HepG2 (cell line): ENCODE data around the gene UBAC2. TPM values are rescaled to one million over a fixed set of nuclear protein-coding genes. Genes with fewer than 3 reads are reported as not detected.

Source experiments
- BRCA1 ChIP-seq: sonication (generic); formaldehyde crosslinking; IDR thresholded peaks from 2 replicates; pipeline ENCODE4 v1.4.0; 2020; ENCODE audit warnings: missing genetic modification reagents
- ERF ChIP-seq: IDR thresholded peaks from 2 replicates; pipeline ENCODE4 v1.6.1; 2018; ENCODE audit warnings: missing biosample characterization, missing genetic modification reagents
- GLMP ChIP-seq: sonication (generic); formaldehyde crosslinking; IDR thresholded peaks from 2 replicates; pipeline ENCODE4 v1.9.0; 2021; ENCODE audit warnings: missing genetic modification reagents, mild to moderate bottlenecking, borderline replicate concordance
- HDAC1 ChIP-seq: sonication (generic); formaldehyde crosslinking; IDR thresholded peaks from 2 replicates; pipeline ENCODE4 v1.5.1; 2020; ENCODE audit warnings: mild to moderate bottlenecking, missing genetic modification reagents
- MED8 ChIP-seq: sonication (generic); formaldehyde crosslinking; IDR thresholded peaks from 2 replicates; pipeline ENCODE4 v1.8.1; 2023; ENCODE audit warnings: mild to moderate bottlenecking, missing genetic modification reagents; ENCODE audit not compliant: insufficient replicate concordance
- MEIS2 ChIP-seq: sonication (generic); formaldehyde crosslinking; IDR thresholded peaks from 2 replicates; pipeline ENCODE4 v1.9.0; 2021; ENCODE audit warnings: mild to moderate bottlenecking, missing genetic modification reagents
- MIXL1 ChIP-seq: IDR thresholded peaks from 2 replicates; pipeline ENCODE4 v1.6.1; 2016
- TOE1 ChIP-seq: sonication (generic); formaldehyde crosslinking; IDR thresholded peaks from 2 replicates; pipeline ENCODE4 v1.4.0; 2020; ENCODE audit warnings: mild to moderate bottlenecking, missing genetic modification reagents
- ZC3H4 ChIP-seq: sonication (generic); formaldehyde crosslinking; IDR thresholded peaks from 2 replicates; pipeline ENCODE4 v1.4.0; 2020; ENCODE audit warnings: missing genetic modification reagents, borderline replicate concordance
- ZFP62 ChIP-seq: sonication (generic); formaldehyde crosslinking; IDR thresholded peaks from 2 replicates; pipeline ENCODE4 v1.4.0; 2020; ENCODE audit warnings: missing genetic modification reagents
- ZNF292 ChIP-seq: sonication (generic); formaldehyde crosslinking; IDR thresholded peaks from 2 replicates; pipeline ENCODE4 v1.8.1; 2022; ENCODE audit warnings: mild to moderate bottlenecking, low read depth, missing genetic modification reagents, borderline replicate concordance
- ZNF382 ChIP-seq: sonication (generic); formaldehyde crosslinking; IDR thresholded peaks from 2 replicates; pipeline ENCODE4 v1.5.0; 2020; ENCODE audit warnings: missing genetic modification reagents, mild to moderate bottlenecking, borderline replicate concordance
- ZNF567 ChIP-seq: sonication (generic); formaldehyde crosslinking; IDR thresholded peaks from 2 replicates; pipeline ENCODE4 v1.8.1; 2023; ENCODE audit warnings: mild to moderate bottlenecking, missing genetic modification reagents, borderline replicate concordance
- ZNF589 ChIP-seq: sonication (generic); formaldehyde crosslinking; conservative IDR thresholded peaks from 2 replicates; pipeline ENCODE4 v1.8.0; 2022; ENCODE audit warnings: mild to moderate bottlenecking, moderate library complexity, missing genetic modification reagents
- polyA plus RNA-seq, 8 experiments: library from polyadenylated mRNA; depleted of rRNA in 3 of 8; stranded (reverse) in 7 of 8; unstranded in 1 of 8; fragments of >200 nt; fragmentation: Illumina TruSeq in 4 of 8; extraction: Trizol in 4 of 8; gene quantifications; 2 replicates each; pipeline versions ENCODE4 v1.2.1 to v1.2.3, GENCODE V29; 2011 to 2016; ENCODE audit warnings: low read depth in 4 of 8, missing spikeins in 1 of 8, mixed read lengths in 1 of 8; ENCODE audit not compliant: insufficient read depth in 1 of 8
- total RNA-seq, 5 experiments: library from RNA; depleted of rRNA; stranded (reverse); fragments of >200 nt; fragmentation: Illumina TruSeq; extraction: Trizol; gene quantifications; 2 replicates each; pipeline ENCODE4 v1.2.3, GENCODE V29; 2016; ENCODE audit warnings: low read depth in 1 of 5
- TF ChIP-seq, protein P1 (sequence below): conservative IDR thresholded peaks from 2 replicates; pipeline ENCODE4 v1.6.1; 2018; ENCODE audit warnings: missing genetic modification reagents
- TF ChIP-seq, protein P2 (sequence below): sonication (generic); formaldehyde crosslinking; IDR thresholded peaks from 2 replicates; pipeline ENCODE4 v1.4.0; 2020; ENCODE audit warnings: missing genetic modification reagents
- TF ChIP-seq, protein P3 (sequence below): sonication (generic); formaldehyde crosslinking; IDR thresholded peaks from 2 replicates; pipeline ENCODE4 v1.8.0; 2022; ENCODE audit warnings: mild to moderate bottlenecking, missing genetic modification reagents; ENCODE audit not compliant: insufficient replicate concordance
- TF ChIP-seq, protein P4 (sequence below): sonication (generic); formaldehyde crosslinking; IDR thresholded peaks from 2 replicates; pipeline ENCODE4 v1.4.0; 2020; ENCODE audit warnings: mild to moderate bottlenecking, missing genetic modification reagents
- TF ChIP-seq, protein P5 (sequence below): sonication (generic); formaldehyde crosslinking; conservative IDR thresholded peaks from 2 replicates; pipeline ENCODE4 v1.8.0; 2022; ENCODE audit warnings: low read depth, missing genetic modification reagents

UBAC2 gene
- total and polyA plus RNA-seq, 2 of the 13 experiments (the other 11 are each of a cell fraction or from before 2014, with no cell fraction given) = 61.3 to 80.8 TPM

- peak; percentile 82; the same call in 1 of the 2 replicates for TF ChIP-seq ZNF567
- TF ChIP-seq, protein P1, sequence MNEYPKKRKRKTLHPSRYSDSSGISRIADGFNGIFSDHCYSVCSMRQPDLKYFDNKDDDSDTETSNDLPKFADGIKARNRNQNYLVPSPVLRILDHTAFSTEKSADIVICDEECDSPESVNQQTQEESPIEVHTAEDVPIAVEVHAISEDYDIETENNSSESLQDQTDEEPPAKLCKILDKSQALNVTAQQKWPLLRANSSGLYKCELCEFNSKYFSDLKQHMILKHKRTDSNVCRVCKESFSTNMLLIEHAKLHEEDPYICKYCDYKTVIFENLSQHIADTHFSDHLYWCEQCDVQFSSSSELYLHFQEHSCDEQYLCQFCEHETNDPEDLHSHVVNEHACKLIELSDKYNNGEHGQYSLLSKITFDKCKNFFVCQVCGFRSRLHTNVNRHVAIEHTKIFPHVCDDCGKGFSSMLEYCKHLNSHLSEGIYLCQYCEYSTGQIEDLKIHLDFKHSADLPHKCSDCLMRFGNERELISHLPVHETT (CRISPR knock-in tag) = no peak
- TF ChIP-seq BRCA1 (CRISPR knock-in tag) = peak; percentile 49; the same call in 1 of the 2 replicates
- TF ChIP-seq, protein P2, sequence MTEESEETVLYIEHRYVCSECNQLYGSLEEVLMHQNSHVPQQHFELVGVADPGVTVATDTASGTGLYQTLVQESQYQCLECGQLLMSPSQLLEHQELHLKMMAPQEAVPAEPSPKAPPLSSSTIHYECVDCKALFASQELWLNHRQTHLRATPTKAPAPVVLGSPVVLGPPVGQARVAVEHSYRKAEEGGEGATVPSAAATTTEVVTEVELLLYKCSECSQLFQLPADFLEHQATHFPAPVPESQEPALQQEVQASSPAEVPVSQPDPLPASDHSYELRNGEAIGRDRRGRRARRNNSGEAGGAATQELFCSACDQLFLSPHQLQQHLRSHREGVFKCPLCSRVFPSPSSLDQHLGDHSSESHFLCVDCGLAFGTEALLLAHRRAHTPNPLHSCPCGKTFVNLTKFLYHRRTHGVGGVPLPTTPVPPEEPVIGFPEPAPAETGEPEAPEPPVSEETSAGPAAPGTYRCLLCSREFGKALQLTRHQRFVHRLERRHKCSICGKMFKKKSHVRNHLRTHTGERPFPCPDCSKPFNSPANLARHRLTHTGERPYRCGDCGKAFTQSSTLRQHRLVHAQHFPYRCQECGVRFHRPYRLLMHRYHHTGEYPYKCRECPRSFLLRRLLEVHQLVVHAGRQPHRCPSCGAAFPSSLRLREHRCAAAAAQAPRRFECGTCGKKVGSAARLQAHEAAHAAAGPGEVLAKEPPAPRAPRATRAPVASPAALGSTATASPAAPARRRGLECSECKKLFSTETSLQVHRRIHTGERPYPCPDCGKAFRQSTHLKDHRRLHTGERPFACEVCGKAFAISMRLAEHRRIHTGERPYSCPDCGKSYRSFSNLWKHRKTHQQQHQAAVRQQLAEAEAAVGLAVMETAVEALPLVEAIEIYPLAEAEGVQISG (CRISPR knock-in tag) = peak; percentile 73
- TF ChIP-seq ERF (CRISPR knock-in tag) = no peak
- peak; percentile 86 for TF ChIP-seq HDAC1
- TF ChIP-seq, protein P3, sequence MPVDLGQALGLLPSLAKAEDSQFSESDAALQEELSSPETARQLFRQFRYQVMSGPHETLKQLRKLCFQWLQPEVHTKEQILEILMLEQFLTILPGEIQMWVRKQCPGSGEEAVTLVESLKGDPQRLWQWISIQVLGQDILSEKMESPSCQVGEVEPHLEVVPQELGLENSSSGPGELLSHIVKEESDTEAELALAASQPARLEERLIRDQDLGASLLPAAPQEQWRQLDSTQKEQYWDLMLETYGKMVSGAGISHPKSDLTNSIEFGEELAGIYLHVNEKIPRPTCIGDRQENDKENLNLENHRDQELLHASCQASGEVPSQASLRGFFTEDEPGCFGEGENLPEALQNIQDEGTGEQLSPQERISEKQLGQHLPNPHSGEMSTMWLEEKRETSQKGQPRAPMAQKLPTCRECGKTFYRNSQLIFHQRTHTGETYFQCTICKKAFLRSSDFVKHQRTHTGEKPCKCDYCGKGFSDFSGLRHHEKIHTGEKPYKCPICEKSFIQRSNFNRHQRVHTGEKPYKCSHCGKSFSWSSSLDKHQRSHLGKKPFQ = peak; percentile 55
- no peak for TF ChIP-seq ZFP62 (CRISPR knock-in tag)
- TF ChIP-seq, protein P4, sequence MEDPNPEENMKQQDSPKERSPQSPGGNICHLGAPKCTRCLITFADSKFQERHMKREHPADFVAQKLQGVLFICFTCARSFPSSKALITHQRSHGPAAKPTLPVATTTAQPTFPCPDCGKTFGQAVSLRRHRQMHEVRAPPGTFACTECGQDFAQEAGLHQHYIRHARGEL (CRISPR knock-in tag) = no peak
- no peak for TF ChIP-seq ZNF292 (CRISPR knock-in tag)
- no peak for TF ChIP-seq GLMP (CRISPR knock-in tag)
- no peak for TF ChIP-seq ZNF382 (CRISPR knock-in tag)
- TF ChIP-seq MEIS2 = 0 out of 2 replicates have a peak, but pooled peaks have one; percentile 18
- no peak for TF ChIP-seq TOE1 (CRISPR knock-in tag)
- TF ChIP-seq ZC3H4 (CRISPR knock-in tag) = peak; percentile 77; the same call in 1 of the 2 replicates
- no peak for TF ChIP-seq ZNF589 (CRISPR knock-in tag)
- peak; percentile 50; the same call in 1 of the 2 replicates for TF ChIP-seq MIXL1
- TF ChIP-seq, protein P5, sequence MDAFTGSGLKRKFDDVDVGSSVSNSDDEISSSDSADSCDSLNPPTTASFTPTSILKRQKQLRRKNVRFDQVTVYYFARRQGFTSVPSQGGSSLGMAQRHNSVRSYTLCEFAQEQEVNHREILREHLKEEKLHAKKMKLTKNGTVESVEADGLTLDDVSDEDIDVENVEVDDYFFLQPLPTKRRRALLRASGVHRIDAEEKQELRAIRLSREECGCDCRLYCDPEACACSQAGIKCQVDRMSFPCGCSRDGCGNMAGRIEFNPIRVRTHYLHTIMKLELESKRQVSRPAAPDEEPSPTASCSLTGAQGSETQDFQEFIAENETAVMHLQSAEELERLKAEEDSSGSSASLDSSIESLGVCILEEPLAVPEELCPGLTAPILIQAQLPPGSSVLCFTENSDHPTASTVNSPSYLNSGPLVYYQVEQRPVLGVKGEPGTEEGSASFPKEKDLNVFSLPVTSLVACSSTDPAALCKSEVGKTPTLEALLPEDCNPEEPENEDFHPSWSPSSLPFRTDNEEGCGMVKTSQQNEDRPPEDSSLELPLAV (CRISPR knock-in tag) = no peak
- TF ChIP-seq MED8 (CRISPR knock-in tag) = peak; percentile 14
These were observed at the start of gene UBAC2 (continued) for GRCh38 chr13:99200432-99201167.
